ENCODE data around the gene PPP1R15A.
"Not testable (repeated sequence)": the region's sequence is repeated elsewhere in the genome, so short reads cannot be mapped to it uniquely, and the experiment has no call there.

PPP1R15A gene

GRCh38 chr19:48871471-48872181, 595 bp upstream of the PPP1R15A start:
- H3K9me3 Mint-ChIP-seq (ENCODE audit: low read depth); H3K27me3 Mint-ChIP-seq: not testable (repeated sequence)
- Mint-ChIP-seq H3K4me1 (ENCODE audit: low read depth) (peaks cover 31% of the 10 kb centered on the region), H3K27ac (peak overlapping the region; percentile 98), H3K36me3 (peaks cover 20% of the 10 kb centered on the region), H3K4me3 (peak overlapping the region; percentile 99)

- H3K36me3 Mint-ChIP-seq, result peaks cover 22% of the 10 kb centered on the region
Measured at GRCh38 chr19:48872884-48873475, 759 bp downstream of the PPP1R15A start.

GRCh38 chr19:48873476-48874302, 1.5 kb downstream of the PPP1R15A start:
- Mint-ChIP-seq H3K9me3 (ENCODE audit: low read depth) (no peaks in the 10 kb centered on the region), H3K36me3 (peaks cover 22% of the 10 kb centered on the region), H3K27ac (peak overlapping the region; percentile 98), H3K27me3 (no peaks in the 10 kb centered on the region), H3K4me3 (peak overlapping the region; percentile 99), H3K4me1 (ENCODE audit: low read depth) (peaks cover 42% of the 10 kb centered on the region)

More at GRCh38 chr19:48872884-48873475, 759 bp downstream of the PPP1R15A start:
- no peaks in the 10 kb centered on the region for H3K9me3 Mint-ChIP-seq (ENCODE audit: low read depth)
- peak overlapping the region; percentile 99 for H3K4me3 Mint-ChIP-seq
- H3K27ac Mint-ChIP-seq, result peak overlapping the region; percentile 98
- peaks cover 37% of the 10 kb centered on the region for H3K4me1 Mint-ChIP-seq (ENCODE audit: low read depth)
- no peaks in the 10 kb centered on the region for H3K27me3 Mint-ChIP-seq

- H3K9me3 Mint-ChIP-seq (ENCODE audit: low read depth), result no peaks in the 10 kb centered on the region
- H3K36me3 Mint-ChIP-seq, result peaks cover 22% of the 10 kb centered on the region
- H3K4me3 Mint-ChIP-seq, result peak overlapping the region; percentile 99
- H3K27me3 Mint-ChIP-seq, result no peaks in the 10 kb centered on the region
- H3K27ac Mint-ChIP-seq, result peak overlapping the region; percentile 98
- H3K4me1 Mint-ChIP-seq (ENCODE audit: low read depth), result peaks cover 43% of the 10 kb centered on the region
Measured at GRCh38 chr19:48874303-48875135, 2.3 kb downstream of the PPP1R15A start.

- peak overlapping the region; percentile 98 for H3K27ac Mint-ChIP-seq
- H3K27me3 Mint-ChIP-seq; H3K9me3 Mint-ChIP-seq (ENCODE audit: low read depth): not testable (repeated sequence)
- H3K36me3 Mint-ChIP-seq, result peaks cover 22% of the 10 kb centered on the region
- peaks cover 43% of the 10 kb centered on the region for H3K4me1 Mint-ChIP-seq (ENCODE audit: low read depth)
- peak overlapping the region; percentile 99 for H3K4me3 Mint-ChIP-seq
Measured at GRCh38 chr19:48876043-48876981, 4.1 kb downstream of the PPP1R15A start.

- Mint-ChIP-seq H3K9me3 (ENCODE audit: low read depth) (no peaks in the 10 kb centered on the region), H3K27ac (peak overlapping the region; percentile 66), H3K36me3 (peaks cover 22% of the 10 kb centered on the region), H3K27me3 (no peaks in the 10 kb centered on the region), H3K4me3 (peak overlapping the region; percentile 32), H3K4me1 (ENCODE audit: low read depth) (peaks cover 41% of the 10 kb centered on the region)
Measured at GRCh38 chr19:48877855-48878195, 5.6 kb downstream of the PPP1R15A start.

GRCh38 chr19:48878196-48879024, 6.2 kb downstream of the PPP1R15A start:
- Mint-ChIP-seq H3K9me3 (ENCODE audit: low read depth) (no peaks in the 10 kb centered on the region), H3K27ac (no peak overlapping the region), H3K4me1 (ENCODE audit: low read depth) (peaks cover 36% of the 10 kb centered on the region), H3K36me3 (peaks cover 18% of the 10 kb centered on the region), H3K27me3 (no peaks in the 10 kb centered on the region), H3K4me3 (peak overlapping the region; percentile 32)

- Mint-ChIP-seq H3K36me3 (peaks cover 10% of the 10 kb centered on the region), H3K4me1 (ENCODE audit: low read depth) (peaks cover 29% of the 10 kb centered on the region), H3K4me3 (no peak overlapping the region), H3K27ac (no peak overlapping the region), H3K9me3 (ENCODE audit: low read depth) (no peaks in the 10 kb centered on the region), H3K27me3 (no peaks in the 10 kb centered on the region)
Measured at GRCh38 chr19:48879025-48879637, 6.9 kb downstream of the PPP1R15A start.

- not testable (repeated sequence) for H3K4me3 Mint-ChIP-seq; H3K36me3 Mint-ChIP-seq; H3K27me3 Mint-ChIP-seq; H3K27ac Mint-ChIP-seq; H3K9me3 Mint-ChIP-seq (ENCODE audit: low read depth)
- peaks cover 26% of the 10 kb centered on the region for H3K4me1 Mint-ChIP-seq (ENCODE audit: low read depth)
Measured at GRCh38 chr19:48879696-48880095, 7.5 kb downstream of the PPP1R15A start.

- no peaks in the 10 kb centered on the region for H3K27me3 Mint-ChIP-seq
- H3K27ac Mint-ChIP-seq, result no peak overlapping the region
- H3K4me1 Mint-ChIP-seq (ENCODE audit: low read depth), result peaks cover 12% of the 10 kb centered on the region
- no peak overlapping the region for H3K4me3 Mint-ChIP-seq
- H3K36me3 Mint-ChIP-seq, result peaks cover 2% of the 10 kb centered on the region
- no peaks in the 10 kb centered on the region for H3K9me3 Mint-ChIP-seq (ENCODE audit: low read depth)
Measured at GRCh38 chr19:48881741-48882657, 9.8 kb downstream of the PPP1R15A start.

- Mint-ChIP-seq H3K36me3 (no peaks in the 10 kb centered on the region), H3K4me1 (ENCODE audit: low read depth) (peaks cover under 1% of the 10 kb centered on the region), H3K9me3 (ENCODE audit: low read depth) (no peaks in the 10 kb centered on the region), H3K27ac (no peak overlapping the region), H3K4me3 (no peak overlapping the region), H3K27me3 (no peaks in the 10 kb centered on the region)
Measured at GRCh38 chr19:48883726-48884125, 11.5 kb downstream of the PPP1R15A start.
